T1000 (cell line): ENCODE data around the gene OR7A10.
"Not testable (repeated sequence)": the region's sequence is repeated elsewhere in the genome, so short reads cannot be mapped to it uniquely, and the experiment has no call there.

Source experiments
- DNase-seq: peaks from one replicate; lab custom pipeline; 2025; ENCODE audit warnings: mixed read lengths; lab: John Stamatoyannopoulos, UW

The OR7A10 gene

GRCh38 chr19:14795078-14795721, 53.5 kb downstream of the OR7A10 start:
- DNase-seq: no peak

DNA sequence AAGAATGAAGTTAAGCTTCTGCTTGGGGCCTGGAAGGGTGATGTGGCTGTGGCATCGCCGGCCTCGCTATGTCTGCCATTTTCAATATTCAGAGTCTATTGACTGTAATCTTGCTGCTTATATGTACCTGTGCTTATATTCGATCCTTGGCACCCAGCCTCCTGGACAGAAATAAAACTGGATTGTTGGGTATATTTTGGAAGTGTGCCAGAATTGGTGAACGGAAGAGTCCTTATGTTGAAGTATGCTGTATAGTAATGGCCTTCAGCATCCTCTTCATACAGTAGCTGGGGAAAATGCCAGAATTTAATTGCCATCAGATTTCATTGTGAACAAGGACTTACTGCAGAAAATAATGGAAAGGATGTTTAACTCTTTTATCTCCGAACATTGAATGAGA, 56.5 kb downstream of the OR7A10 start:
- not testable (repeated sequence) for DNase-seq
